WTC11 (cell line): ENCODE data around the gene RPS25. TPM values are rescaled to one million over a fixed set of nuclear protein-coding genes. Genes with fewer than 3 reads are reported as not detected.

Experiments used
- ATF1 ChIP-seq: sonication (generic); formaldehyde crosslinking; IDR thresholded peaks from 2 replicates; pipeline ENCODE4 v1.8.1; 2023; ENCODE audit warnings: mild to moderate bottlenecking, moderate library complexity, missing genetic modification reagents
- EMX1 ChIP-seq: fragments of 250-450 bp; sonication (Bioruptor Pico); IDR thresholded peaks from 2 replicates; pipeline ENCODE4 v1.8.0; 2021; ENCODE audit warnings: mild to moderate bottlenecking
- ETV6 ChIP-seq: sonication (generic); formaldehyde crosslinking; IDR thresholded peaks from 2 replicates; pipeline ENCODE4 v1.8.1; 2022; ENCODE audit warnings: mild to moderate bottlenecking, missing genetic modification reagents
- SP1 ChIP-seq: sonication (generic); formaldehyde crosslinking; conservative IDR thresholded peaks from 2 replicates; pipeline ENCODE4 v1.8.1; 2022; ENCODE audit warnings: missing genetic modification reagents
- TEAD4 ChIP-seq: sonication (generic); formaldehyde crosslinking; IDR thresholded peaks from 2 replicates; pipeline ENCODE4 v1.8.0; 2022; ENCODE audit warnings: mild to moderate bottlenecking, missing genetic modification reagents
- TP53 ChIP-seq: sonication (generic); formaldehyde crosslinking; IDR thresholded peaks from 2 replicates; pipeline ENCODE4 v1.8.1; 2023; ENCODE audit warnings: mild to moderate bottlenecking, missing genetic modification reagents
- ZNF317 ChIP-seq: sonication (generic); formaldehyde crosslinking; IDR thresholded peaks from 2 replicates; pipeline ENCODE4 v1.8.1; 2023; ENCODE audit warnings: low read depth, mild to moderate bottlenecking, moderate library complexity, missing genetic modification reagents, borderline replicate concordance
- total RNA-seq: library from RNA; stranded (reverse); gene quantifications from 3 replicates; pipeline ENCODE4 v1.2.3, GENCODE V29; 2021
- TF ChIP-seq, protein P1 (sequence below): fragments of 250-450 bp; sonication (Bioruptor Pico); IDR thresholded peaks from 2 replicates; pipeline ENCODE4 v2.1.2; 2022; ENCODE audit warnings: mild to moderate bottlenecking, moderate library complexity
- TF ChIP-seq, protein P2 (sequence below): sonication (generic); formaldehyde crosslinking; IDR thresholded peaks from 2 replicates; pipeline ENCODE4 v1.8.1; 2023; ENCODE audit warnings: mild to moderate bottlenecking, missing genetic modification reagents, moderate library complexity
- TF ChIP-seq, protein P3 (sequence below): sonication (generic); formaldehyde crosslinking; IDR thresholded peaks from 2 replicates; pipeline ENCODE4 v1.8.0; 2022; ENCODE audit warnings: mild to moderate bottlenecking, missing genetic modification reagents
- TF ChIP-seq, protein P4 (sequence below): sonication (generic); formaldehyde crosslinking; IDR thresholded peaks from 2 replicates; pipeline ENCODE4 v1.8.0; 2022; ENCODE audit warnings: mild to moderate bottlenecking, missing genetic modification reagents
- TF ChIP-seq, protein P5 (sequence below): fragments of 250-450 bp; sonication (Bioruptor Pico); IDR thresholded peaks from 2 replicates; pipeline ENCODE4 v1.9.0; 2021; ENCODE audit warnings: mild to moderate bottlenecking
- TF ChIP-seq, protein P6 (sequence below): fragments of 250-450 bp; sonication (Bioruptor Pico); conservative IDR thresholded peaks from 2 replicates; pipeline ENCODE4 v1.9.0; 2021; ENCODE audit warnings: mild to moderate bottlenecking
- TF ChIP-seq, protein P7 (sequence below): fragments of 200-600 bp; IDR thresholded peaks from 2 replicates; pipeline ENCODE4 v1.8.0; 2022; ENCODE audit warnings: antibody characterized with exemption
- TF ChIP-seq, protein P8 (sequence below): fragments of 250-450 bp; sonication (Bioruptor Pico); IDR thresholded peaks from 2 replicates; pipeline ENCODE4 v1.8.0; 2021; ENCODE audit warnings: mild to moderate bottlenecking
- TF ChIP-seq, protein P9 (sequence below): sonication (generic); formaldehyde crosslinking; IDR thresholded peaks from 2 replicates; pipeline ENCODE4 v1.8.1; 2023; ENCODE audit warnings: mild to moderate bottlenecking, missing genetic modification reagents
- TF ChIP-seq, protein P10 (sequence below): sonication (generic); formaldehyde crosslinking; IDR thresholded peaks from 2 replicates; pipeline ENCODE4 v1.8.0; 2023; ENCODE audit warnings: missing genetic modification reagents

RPS25 gene
- total RNA-seq, 1 experiment from 2014 or later, result 1,349 TPM

DNA sequence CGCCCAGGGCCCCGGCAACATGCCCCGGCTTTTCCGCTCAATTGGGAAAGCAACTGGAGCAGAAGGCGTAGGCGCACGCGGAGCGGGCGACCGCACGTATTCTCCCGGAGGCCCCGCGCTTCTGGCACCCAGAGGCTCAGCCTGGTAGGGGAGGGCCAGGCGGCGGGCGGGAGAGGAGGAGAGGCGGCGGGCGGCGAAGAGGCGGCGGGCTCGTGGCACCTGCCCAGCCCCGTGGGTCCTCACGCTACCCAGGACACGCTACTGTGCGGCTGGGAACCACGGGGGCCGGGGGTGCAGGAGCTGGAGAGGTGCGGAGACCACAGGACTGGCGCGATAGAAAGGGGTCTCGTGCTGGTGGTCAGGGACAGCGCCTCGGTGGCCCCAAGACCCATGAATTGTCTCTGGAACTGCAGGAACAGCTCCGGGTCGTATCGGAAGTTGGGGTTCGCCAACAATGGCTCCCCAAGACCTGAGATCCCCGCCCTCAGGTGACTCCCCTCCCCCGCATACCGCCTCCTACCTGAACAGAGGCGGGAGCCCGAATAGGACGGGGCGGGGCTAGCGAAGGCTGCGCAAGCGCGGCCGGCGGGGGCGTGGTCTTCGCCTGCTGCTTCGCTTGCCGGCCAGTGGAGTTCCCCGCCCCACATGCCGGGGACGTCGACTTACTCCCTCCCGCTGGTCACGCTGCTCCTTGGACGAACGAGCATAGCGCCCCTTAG lies 12.3 kb upstream of the RPS25 start, which contains the start of gene SLC37A4 (continued):
- TF ChIP-seq, protein P1, sequence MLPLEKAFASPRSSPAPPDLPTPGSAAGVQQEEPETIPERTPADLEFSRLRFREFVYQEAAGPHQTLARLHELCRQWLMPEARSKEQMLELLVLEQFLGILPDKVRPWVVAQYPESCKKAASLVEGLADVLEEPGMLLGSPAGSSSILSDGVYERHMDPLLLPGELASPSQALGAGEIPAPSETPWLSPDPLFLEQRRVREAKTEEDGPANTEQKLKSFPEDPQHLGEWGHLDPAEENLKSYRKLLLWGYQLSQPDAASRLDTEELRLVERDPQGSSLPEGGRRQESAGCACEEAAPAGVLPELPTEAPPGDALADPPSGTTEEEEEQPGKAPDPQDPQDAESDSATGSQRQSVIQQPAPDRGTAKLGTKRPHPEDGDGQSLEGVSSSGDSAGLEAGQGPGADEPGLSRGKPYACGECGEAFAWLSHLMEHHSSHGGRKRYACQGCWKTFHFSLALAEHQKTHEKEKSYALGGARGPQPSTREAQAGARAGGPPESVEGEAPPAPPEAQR (CRISPR knock-in tag), result no peak
- TF ChIP-seq, protein P2, sequence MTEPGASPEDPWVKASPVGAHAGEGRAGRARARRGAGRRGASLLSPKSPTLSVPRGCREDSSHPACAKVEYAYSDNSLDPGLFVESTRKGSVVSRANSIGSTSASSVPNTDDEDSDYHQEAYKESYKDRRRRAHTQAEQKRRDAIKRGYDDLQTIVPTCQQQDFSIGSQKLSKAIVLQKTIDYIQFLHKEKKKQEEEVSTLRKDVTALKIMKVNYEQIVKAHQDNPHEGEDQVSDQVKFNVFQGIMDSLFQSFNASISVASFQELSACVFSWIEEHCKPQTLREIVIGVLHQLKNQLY (CRISPR knock-in tag), result no peak
- TF ChIP-seq, protein P3, sequence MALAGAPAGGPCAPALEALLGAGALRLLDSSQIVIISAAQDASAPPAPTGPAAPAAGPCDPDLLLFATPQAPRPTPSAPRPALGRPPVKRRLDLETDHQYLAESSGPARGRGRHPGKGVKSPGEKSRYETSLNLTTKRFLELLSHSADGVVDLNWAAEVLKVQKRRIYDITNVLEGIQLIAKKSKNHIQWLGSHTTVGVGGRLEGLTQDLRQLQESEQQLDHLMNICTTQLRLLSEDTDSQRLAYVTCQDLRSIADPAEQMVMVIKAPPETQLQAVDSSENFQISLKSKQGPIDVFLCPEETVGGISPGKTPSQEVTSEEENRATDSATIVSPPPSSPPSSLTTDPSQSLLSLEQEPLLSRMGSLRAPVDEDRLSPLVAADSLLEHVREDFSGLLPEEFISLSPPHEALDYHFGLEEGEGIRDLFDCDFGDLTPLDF, result no peak
- no peak for TF ChIP-seq ZNF317 (CRISPR knock-in tag)
- TF ChIP-seq, protein P4, sequence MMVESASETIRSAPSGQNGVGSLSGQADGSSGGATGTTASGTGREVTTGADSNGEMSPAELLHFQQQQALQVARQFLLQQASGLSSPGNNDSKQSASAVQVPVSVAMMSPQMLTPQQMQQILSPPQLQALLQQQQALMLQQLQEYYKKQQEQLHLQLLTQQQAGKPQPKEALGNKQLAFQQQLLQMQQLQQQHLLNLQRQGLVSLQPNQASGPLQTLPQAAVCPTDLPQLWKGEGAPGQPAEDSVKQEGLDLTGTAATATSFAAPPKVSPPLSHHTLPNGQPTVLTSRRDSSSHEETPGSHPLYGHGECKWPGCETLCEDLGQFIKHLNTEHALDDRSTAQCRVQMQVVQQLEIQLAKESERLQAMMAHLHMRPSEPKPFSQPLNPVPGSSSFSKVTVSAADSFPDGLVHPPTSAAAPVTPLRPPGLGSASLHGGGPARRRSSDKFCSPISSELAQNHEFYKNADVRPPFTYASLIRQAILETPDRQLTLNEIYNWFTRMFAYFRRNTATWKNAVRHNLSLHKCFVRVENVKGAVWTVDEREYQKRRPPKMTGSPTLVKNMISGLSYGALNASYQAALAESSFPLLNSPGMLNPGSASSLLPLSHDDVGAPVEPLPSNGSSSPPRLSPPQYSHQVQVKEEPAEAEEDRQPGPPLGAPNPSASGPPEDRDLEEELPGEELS, result no peak; the same call in 1 of the 2 replicates
- TF ChIP-seq, protein P5, sequence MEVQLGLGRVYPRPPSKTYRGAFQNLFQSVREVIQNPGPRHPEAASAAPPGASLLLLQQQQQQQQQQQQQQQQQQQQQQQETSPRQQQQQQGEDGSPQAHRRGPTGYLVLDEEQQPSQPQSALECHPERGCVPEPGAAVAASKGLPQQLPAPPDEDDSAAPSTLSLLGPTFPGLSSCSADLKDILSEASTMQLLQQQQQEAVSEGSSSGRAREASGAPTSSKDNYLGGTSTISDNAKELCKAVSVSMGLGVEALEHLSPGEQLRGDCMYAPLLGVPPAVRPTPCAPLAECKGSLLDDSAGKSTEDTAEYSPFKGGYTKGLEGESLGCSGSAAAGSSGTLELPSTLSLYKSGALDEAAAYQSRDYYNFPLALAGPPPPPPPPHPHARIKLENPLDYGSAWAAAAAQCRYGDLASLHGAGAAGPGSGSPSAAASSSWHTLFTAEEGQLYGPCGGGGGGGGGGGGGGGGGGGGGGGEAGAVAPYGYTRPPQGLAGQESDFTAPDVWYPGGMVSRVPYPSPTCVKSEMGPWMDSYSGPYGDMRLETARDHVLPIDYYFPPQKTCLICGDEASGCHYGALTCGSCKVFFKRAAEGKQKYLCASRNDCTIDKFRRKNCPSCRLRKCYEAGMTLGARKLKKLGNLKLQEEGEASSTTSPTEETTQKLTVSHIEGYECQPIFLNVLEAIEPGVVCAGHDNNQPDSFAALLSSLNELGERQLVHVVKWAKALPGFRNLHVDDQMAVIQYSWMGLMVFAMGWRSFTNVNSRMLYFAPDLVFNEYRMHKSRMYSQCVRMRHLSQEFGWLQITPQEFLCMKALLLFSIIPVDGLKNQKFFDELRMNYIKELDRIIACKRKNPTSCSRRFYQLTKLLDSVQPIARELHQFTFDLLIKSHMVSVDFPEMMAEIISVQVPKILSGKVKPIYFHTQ, result no peak
- TF ChIP-seq, protein P6, sequence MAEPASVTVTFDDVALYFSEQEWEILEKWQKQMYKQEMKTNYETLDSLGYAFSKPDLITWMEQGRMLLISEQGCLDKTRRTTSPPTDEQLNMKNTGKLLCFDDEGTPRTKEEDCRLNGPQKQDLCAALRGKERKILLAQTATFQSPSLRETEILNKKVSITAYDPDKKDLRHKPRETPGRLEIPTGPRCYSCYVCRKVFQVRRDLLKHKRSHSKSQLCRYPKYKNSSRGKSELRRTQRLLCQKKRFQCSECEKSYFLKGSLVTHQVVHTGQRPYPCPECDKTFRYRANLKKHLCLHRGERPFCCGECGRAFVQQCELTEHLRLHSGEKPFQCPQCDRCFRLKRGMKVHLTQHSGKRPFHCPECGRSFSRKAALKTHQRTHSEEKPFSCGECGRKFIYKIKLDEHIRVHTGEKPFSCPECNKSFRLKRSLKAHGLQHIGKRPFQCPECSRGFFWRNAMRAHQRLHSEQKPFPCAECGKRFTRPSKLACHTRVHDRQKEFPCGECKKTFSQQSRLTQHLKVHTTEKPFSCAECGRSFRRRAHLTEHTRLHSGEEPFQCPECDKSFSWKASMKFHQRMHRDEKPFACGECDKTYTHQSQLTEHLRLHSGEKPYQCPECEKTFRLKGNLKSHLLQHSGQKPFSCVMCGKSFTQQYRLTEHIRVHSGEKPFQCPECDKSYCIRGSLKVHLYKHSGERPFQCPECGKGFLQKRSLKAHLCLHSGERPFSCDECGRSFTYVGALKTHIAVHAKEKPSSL, result no peak
- no peak for TF ChIP-seq ATF1 (CRISPR knock-in tag)
- no peak for TF ChIP-seq TP53 (CRISPR knock-in tag)
- TF ChIP-seq TEAD4 (CRISPR knock-in tag), result no peak
- TF ChIP-seq, protein P7, sequence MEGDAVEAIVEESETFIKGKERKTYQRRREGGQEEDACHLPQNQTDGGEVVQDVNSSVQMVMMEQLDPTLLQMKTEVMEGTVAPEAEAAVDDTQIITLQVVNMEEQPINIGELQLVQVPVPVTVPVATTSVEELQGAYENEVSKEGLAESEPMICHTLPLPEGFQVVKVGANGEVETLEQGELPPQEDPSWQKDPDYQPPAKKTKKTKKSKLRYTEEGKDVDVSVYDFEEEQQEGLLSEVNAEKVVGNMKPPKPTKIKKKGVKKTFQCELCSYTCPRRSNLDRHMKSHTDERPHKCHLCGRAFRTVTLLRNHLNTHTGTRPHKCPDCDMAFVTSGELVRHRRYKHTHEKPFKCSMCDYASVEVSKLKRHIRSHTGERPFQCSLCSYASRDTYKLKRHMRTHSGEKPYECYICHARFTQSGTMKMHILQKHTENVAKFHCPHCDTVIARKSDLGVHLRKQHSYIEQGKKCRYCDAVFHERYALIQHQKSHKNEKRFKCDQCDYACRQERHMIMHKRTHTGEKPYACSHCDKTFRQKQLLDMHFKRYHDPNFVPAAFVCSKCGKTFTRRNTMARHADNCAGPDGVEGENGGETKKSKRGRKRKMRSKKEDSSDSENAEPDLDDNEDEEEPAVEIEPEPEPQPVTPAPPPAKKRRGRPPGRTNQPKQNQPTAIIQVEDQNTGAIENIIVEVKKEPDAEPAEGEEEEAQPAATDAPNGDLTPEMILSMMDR, result peak; percentile 71; the same call in 1 of the 2 replicates
- no peak for TF ChIP-seq EMX1 (CRISPR knock-in tag)
- TF ChIP-seq SP1 (CRISPR knock-in tag), result peak; percentile 89
- TF ChIP-seq, protein P8, sequence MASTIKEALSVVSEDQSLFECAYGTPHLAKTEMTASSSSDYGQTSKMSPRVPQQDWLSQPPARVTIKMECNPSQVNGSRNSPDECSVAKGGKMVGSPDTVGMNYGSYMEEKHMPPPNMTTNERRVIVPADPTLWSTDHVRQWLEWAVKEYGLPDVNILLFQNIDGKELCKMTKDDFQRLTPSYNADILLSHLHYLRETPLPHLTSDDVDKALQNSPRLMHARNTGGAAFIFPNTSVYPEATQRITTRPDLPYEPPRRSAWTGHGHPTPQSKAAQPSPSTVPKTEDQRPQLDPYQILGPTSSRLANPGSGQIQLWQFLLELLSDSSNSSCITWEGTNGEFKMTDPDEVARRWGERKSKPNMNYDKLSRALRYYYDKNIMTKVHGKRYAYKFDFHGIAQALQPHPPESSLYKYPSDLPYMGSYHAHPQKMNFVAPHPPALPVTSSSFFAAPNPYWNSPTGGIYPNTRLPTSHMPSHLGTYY (CRISPR knock-in tag), result no peak
- peak; percentile 93 for TF ChIP-seq ETV6 (CRISPR knock-in tag)
- TF ChIP-seq, protein P9, sequence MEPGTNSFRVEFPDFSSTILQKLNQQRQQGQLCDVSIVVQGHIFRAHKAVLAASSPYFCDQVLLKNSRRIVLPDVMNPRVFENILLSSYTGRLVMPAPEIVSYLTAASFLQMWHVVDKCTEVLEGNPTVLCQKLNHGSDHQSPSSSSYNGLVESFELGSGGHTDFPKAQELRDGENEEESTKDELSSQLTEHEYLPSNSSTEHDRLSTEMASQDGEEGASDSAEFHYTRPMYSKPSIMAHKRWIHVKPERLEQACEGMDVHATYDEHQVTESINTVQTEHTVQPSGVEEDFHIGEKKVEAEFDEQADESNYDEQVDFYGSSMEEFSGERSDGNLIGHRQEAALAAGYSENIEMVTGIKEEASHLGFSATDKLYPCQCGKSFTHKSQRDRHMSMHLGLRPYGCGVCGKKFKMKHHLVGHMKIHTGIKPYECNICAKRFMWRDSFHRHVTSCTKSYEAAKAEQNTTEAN (CRISPR knock-in tag), result no peak
- TF ChIP-seq, protein P10, sequence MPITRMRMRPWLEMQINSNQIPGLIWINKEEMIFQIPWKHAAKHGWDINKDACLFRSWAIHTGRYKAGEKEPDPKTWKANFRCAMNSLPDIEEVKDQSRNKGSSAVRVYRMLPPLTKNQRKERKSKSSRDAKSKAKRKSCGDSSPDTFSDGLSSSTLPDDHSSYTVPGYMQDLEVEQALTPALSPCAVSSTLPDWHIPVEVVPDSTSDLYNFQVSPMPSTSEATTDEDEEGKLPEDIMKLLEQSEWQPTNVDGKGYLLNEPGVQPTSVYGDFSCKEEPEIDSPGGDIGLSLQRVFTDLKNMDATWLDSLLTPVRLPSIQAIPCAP (CRISPR knock-in tag), result peak; percentile 26; the same call in 1 of the 2 replicates
